Suprapubic skin (tissue), 4 donors: ENCODE measurements around the gene SLC35A5.

Source experiments
- EP300 ChIP-seq: sonication (generic); formaldehyde crosslinking; IDR thresholded peaks from one replicate; pipeline ENCODE4 v1.6.1; 2017; ENCODE audit warnings: antibody characterized with exemption
- POLR2A ChIP-seq, 2 donors: fragments of 450-650 bp; IDR thresholded peaks; one replicate each; pipeline ENCODE4 v1.6.1; 2017; ENCODE audit warnings: antibody characterized with exemption in 2 of 2, mild to moderate bottlenecking in 2 of 2, moderate library complexity in 2 of 2
- POLR2AphosphoS5 ChIP-seq, 3 donors: sonication (generic); formaldehyde crosslinking; IDR thresholded peaks; one replicate each; pipeline ENCODE4 v1.6.1; 2017; ENCODE audit warnings: antibody characterized with exemption in 3 of 3
- TF ChIP-seq, protein P1 (sequence below), 2 donors: fragments of 200-600 bp in 1 of 2; fragments of 450-650 bp in 1 of 2; sonication (generic) in 1 of 2; IDR thresholded peaks; one replicate each; pipeline ENCODE4 v1.5.1; 2016 to 2019; ENCODE audit warnings: antibody characterized with exemption in 2 of 2, mild to moderate bottlenecking in 1 of 2, moderate library complexity in 1 of 2

DNA sequence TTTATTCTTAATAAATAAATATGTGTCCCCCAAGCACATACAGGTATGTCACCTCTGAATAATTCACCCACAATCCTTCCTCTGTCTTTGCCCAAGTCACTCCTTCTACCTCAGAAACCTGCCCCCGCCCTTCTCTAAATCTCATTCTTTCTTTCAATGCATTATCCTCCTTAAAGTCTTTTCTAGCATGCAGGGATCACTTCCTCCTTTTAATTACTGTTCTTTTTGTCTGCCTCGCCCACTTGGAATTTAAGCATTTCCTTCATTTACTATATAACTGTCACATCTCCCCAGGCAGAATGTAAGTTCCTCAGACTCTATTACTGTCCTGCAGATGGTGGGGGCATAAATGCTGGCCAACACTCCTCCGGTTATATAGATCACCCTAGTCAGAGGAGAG is 71.3 kb downstream of the SLC35A5 start:
- TF ChIP-seq, protein P1, sequence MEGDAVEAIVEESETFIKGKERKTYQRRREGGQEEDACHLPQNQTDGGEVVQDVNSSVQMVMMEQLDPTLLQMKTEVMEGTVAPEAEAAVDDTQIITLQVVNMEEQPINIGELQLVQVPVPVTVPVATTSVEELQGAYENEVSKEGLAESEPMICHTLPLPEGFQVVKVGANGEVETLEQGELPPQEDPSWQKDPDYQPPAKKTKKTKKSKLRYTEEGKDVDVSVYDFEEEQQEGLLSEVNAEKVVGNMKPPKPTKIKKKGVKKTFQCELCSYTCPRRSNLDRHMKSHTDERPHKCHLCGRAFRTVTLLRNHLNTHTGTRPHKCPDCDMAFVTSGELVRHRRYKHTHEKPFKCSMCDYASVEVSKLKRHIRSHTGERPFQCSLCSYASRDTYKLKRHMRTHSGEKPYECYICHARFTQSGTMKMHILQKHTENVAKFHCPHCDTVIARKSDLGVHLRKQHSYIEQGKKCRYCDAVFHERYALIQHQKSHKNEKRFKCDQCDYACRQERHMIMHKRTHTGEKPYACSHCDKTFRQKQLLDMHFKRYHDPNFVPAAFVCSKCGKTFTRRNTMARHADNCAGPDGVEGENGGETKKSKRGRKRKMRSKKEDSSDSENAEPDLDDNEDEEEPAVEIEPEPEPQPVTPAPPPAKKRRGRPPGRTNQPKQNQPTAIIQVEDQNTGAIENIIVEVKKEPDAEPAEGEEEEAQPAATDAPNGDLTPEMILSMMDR (IDR thresholded peaks at IDR 0.05) = no peak
- TF ChIP-seq POLR2AphosphoS5 (IDR thresholded peaks at IDR 0.05) = no peak
- TF ChIP-seq POLR2A (IDR thresholded peaks at IDR 0.05) = no peak
- no peak for TF ChIP-seq EP300
